K562 (cell line): ENCODE results near the gene IQSEC3.
"Not testable (repeated sequence)": the region's sequence is repeated elsewhere in the genome, so short reads cannot be mapped to it uniquely, and the experiment has no call there.

Experiments used
- BRCA1 ChIP-seq, 2 experiments: fragments of 450-650 bp in 1 of 2; sonication (generic) in 1 of 2; formaldehyde crosslinking in 1 of 2; IDR thresholded peaks; 2 replicates each; pipeline versions ENCODE4 v1.5.0 to v1.6.1; 2017 to 2020; ENCODE audit warnings: mild to moderate bottlenecking in 1 of 2, missing genetic modification reagents in 1 of 2
- EP300 ChIP-seq: IDR thresholded peaks from 2 replicates; pipeline ENCODE4 v1.6.1; 2012; ENCODE audit warnings: low read length, improper control_type of control experiment
- KDM4B ChIP-seq, 2 experiments: fragments of 450-650 bp in 1 of 2; sonication (generic) in 1 of 2; IDR thresholded peaks; 2 replicates each; pipeline ENCODE4 v1.6.1; 2016 to 2017; ENCODE audit warnings: borderline replicate concordance in 2 of 2, antibody characterized with exemption in 1 of 2, low read depth in 1 of 2, mild to moderate bottlenecking in 1 of 2
- POLR2A ChIP-seq: fragments of 450-650 bp; conservative IDR thresholded peaks from 2 replicates; pipeline ENCODE4 v1.6.1; 2016
- POLR2AphosphoS5 ChIP-seq: IDR thresholded peaks from 2 replicates; pipeline ENCODE4 v1.6.1; 2011; ENCODE audit warnings: mild to moderate bottlenecking, low read depth, low read length, moderate library complexity; ENCODE audit not compliant: control insufficient read depth, insufficient read depth
- SNIP1 ChIP-seq: fragments of 450-650 bp; IDR thresholded peaks from 2 replicates; pipeline ENCODE4 v1.7.1; 2017; ENCODE audit warnings: low read depth, mild to moderate bottlenecking
- USF1 ChIP-seq: sonication (generic); formaldehyde crosslinking; IDR thresholded peaks from 2 replicates; pipeline ENCODE4 v1.9.0; 2022; ENCODE audit warnings: mild to moderate bottlenecking, missing genetic modification reagents
- ZNF324 ChIP-seq: fragments of 250-450 bp; sonication (Bioruptor Pico); IDR thresholded peaks from 2 replicates; pipeline ENCODE4 v1.4.0; 2020; ENCODE audit warnings: mild to moderate bottlenecking
- TF ChIP-seq, protein P1 (sequence below): fragments of 250-450 bp; sonication (Bioruptor Pico); IDR thresholded peaks from 2 replicates; pipeline ENCODE4 v1.8.0; 2022; ENCODE audit warnings: inconsistent platforms, mild to moderate bottlenecking, moderate library complexity, borderline replicate concordance
- TF ChIP-seq, protein P2 (sequence below): fragments of 450-650 bp; formaldehyde crosslinking; IDR thresholded peaks from 2 replicates; pipeline ENCODE4 v1.4.0; 2022; ENCODE audit warnings: missing genetic modification characterization
- TF ChIP-seq, protein P3 (sequence below), 3 experiments: IDR thresholded peaks in 2 of 3; conservative IDR thresholded peaks in 1 of 3; 2 replicates each; pipeline ENCODE4 v1.5.1; 2011 to 2012; ENCODE audit warnings: low read length in 3 of 3, mild to moderate bottlenecking in 3 of 3, control low read depth in 2 of 3, improper control_type of control experiment in 1 of 3, inconsistent platforms in 1 of 3, low read depth in 1 of 3, mixed read lengths in 1 of 3, moderate library complexity in 1 of 3; ENCODE audit not compliant: insufficient read depth in 2 of 3

DNA sequence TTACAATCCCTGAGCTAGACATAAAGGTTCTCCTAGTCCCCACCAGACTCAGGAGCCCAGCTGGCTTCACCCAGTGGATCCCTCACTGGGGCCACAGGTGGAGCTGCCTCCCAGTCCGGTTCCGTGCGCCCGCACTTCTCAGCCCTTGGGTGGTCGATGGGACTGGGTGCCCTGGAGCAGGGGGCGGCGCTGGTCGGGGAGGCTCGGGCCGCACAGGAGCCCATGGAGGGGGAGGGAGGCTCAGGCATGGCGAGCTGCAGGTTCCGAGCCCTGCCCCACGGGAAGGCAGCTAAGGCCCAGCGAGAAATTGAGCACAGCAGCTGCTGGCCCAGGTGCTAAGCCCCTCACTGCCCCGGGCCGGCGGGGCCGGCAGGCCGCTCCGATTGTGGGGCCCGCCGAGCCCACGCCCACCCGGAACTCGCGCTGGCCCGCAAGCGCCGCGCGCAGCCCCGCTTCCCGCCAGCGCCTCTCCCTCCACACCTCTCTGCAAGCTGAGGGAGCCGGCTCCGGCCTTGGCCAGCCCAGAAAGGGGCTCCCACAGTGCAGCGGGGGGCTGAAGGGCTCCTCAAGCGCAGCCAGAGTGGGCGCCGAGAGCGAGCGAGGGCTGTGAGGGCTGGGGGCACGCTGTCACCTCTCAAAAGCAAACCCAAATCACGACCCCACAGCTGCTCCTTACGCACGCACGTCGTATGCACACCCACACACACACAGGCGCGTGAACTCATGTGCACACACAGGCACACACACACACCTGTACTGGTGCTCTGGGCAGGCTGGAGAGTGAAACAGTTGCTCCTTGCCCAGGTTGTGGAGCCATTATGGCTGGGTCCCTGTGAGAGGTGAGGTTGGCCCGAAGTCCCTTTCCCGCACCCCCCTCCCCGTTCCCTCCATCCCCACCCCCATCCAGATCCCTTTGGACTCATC is 121.7 kb downstream of the IQSEC3 start:
- TF ChIP-seq, protein P1, sequence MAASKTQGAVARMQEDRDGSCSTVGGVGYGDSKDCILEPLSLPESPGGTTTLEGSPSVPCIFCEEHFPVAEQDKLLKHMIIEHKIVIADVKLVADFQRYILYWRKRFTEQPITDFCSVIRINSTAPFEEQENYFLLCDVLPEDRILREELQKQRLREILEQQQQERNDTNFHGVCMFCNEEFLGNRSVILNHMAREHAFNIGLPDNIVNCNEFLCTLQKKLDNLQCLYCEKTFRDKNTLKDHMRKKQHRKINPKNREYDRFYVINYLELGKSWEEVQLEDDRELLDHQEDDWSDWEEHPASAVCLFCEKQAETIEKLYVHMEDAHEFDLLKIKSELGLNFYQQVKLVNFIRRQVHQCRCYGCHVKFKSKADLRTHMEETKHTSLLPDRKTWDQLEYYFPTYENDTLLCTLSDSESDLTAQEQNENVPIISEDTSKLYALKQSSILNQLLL, result not testable (repeated sequence)
- TF ChIP-seq ZNF324 (CRISPR knock-in tag); POLR2AphosphoS5; EP300; USF1 (CRISPR knock-in tag); BRCA1 (IDR thresholded peaks at IDR 0.05); BRCA1 (CRISPR knock-in tag; IDR thresholded peaks at IDR 0.05); POLR2A; SNIP1; KDM4B (IDR thresholded peaks at IDR 0.05; ENCODE audit: borderline replicate concordance in 2 of 2, low read depth in 1 of 2): not testable (repeated sequence)
- TF ChIP-seq, protein P2, sequence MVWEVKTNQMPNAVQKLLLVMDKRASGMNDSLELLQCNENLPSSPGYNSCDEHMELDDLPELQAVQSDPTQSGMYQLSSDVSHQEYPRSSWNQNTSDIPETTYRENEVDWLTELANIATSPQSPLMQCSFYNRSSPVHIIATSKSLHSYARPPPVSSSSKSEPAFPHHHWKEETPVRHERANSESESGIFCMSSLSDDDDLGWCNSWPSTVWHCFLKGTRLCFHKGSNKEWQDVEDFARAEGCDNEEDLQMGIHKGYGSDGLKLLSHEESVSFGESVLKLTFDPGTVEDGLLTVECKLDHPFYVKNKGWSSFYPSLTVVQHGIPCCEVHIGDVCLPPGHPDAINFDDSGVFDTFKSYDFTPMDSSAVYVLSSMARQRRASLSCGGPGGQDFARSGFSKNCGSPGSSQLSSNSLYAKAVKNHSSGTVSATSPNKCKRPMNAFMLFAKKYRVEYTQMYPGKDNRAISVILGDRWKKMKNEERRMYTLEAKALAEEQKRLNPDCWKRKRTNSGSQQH (CRISPR knock-in tag), result not testable (repeated sequence)
- TF ChIP-seq, protein P3, sequence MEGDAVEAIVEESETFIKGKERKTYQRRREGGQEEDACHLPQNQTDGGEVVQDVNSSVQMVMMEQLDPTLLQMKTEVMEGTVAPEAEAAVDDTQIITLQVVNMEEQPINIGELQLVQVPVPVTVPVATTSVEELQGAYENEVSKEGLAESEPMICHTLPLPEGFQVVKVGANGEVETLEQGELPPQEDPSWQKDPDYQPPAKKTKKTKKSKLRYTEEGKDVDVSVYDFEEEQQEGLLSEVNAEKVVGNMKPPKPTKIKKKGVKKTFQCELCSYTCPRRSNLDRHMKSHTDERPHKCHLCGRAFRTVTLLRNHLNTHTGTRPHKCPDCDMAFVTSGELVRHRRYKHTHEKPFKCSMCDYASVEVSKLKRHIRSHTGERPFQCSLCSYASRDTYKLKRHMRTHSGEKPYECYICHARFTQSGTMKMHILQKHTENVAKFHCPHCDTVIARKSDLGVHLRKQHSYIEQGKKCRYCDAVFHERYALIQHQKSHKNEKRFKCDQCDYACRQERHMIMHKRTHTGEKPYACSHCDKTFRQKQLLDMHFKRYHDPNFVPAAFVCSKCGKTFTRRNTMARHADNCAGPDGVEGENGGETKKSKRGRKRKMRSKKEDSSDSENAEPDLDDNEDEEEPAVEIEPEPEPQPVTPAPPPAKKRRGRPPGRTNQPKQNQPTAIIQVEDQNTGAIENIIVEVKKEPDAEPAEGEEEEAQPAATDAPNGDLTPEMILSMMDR (IDR thresholded peaks at IDR 0.05 in 2 of 3, conservative IDR thresholded peaks at IDR 0.05 in 1 of 3; ENCODE audit: insufficient read depth in 2 of 3, low read depth in 1 of 3, low read length in 3 of 3), result not testable (repeated sequence)
